CD4-positive, alpha-beta T cell treated with Interleukin-4 for 4 hours (primary cell): ENCODE results near the gene GRM5.

Experiments
- DNase-seq: peaks from one replicate; pipeline ENCODE4 v3.0.0-alpha.2; 2020

Gene GRM5

DNA sequence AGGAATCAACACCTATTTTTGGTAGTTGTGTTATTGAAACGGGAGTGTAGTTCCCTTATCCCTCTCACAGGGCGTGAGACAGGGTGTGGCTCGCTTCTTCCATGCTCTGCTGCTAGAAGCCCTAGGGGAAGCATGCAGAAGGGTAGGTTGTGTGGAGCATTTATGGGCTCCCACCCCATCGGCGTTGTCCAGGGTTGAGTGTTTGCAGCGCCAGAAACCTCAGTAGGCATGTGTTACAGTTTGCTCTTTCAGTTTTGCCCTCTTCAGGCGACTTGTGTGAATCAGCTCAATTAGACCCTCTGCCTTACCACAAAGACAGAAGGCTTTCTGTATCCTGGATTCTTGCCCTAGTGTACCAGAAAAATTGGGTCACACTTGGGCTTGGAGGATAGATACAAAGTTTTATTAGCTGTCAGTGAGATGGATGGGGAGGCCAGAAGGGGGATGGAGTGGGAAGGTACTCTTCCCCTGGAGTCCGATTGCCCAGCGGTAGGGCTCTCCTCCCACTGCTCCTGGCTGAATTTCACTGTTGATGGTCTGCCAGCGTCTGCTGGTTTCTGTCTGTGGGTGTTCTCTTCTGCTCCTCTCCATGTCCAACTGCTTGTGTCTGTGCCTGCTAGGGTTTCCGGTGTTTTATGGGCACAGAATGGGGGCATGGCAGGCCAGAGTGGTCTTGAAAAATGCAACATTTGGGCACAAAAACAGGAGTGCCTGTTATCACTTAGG, 369.9 kb downstream of the GRM5 start:
- no peak for DNase-seq

DNA sequence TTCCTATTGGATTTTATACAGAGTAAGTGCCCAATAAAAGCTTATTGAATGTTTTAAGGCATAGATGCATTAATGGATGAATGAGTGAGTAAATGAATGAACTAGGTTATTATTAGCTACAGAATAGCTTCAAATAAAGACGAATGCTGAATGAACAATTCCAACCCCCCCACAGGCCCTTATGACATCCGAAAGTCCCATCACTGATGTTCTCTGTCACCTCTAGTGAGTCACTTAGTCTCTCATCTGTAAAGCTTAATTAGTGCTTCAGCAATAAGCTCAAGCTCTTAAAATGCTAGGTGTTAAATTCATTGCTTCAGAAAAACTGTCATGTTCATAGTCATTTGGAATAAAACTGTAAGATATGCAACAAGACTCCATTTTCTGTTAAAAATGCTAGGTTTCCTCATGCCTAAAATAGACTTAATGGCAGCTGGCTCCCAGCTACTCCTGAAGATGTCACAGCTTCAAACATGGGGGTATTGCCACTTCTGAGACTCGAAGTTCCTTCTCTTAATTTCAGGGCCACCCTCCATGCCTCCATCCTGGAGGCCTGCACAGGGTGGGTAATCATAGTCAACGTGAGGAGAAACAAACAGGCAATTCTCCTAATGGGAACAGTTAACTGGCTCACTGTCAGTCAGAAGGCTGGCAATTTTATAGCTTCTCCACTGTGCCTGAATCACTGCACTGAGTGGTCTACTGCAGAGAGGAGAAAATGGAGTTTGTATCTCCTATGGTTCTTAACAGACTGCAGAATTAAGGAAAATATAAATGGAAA, 373.3 kb downstream of the GRM5 start:
- no peak for DNase-seq

DNA sequence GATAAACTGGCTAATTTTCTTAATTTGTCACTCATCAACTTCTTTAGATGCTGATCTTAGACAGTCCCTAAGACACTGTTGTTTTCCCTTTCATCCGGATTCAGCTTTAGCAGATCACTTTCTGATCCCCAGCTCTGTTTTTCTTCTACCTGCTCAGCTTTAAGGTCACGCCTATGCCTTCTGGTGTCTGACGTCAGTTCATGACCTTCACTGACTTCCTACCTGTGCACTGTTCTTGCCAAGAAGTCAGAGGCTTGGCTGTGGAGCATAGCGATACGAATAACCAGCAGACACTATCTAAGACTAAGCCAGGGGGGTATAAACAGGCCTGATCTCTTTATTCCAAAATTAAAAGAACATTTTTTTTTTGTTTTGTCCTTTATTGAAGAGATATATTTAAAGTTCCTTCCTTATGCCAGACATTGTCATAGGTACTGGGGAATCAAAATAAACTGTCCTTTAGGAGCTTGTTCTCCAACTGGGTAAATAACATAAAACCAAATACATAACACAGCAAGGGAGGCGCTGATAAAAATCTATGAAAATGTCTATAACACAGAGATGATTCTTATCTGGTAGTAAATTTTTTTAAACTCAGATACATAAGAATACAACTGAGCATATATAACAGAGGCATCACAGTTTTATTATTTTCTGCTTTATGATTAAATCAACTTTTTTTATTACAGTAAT, 376.1 kb downstream of the GRM5 start:
- DNase-seq, result no peak

DNA sequence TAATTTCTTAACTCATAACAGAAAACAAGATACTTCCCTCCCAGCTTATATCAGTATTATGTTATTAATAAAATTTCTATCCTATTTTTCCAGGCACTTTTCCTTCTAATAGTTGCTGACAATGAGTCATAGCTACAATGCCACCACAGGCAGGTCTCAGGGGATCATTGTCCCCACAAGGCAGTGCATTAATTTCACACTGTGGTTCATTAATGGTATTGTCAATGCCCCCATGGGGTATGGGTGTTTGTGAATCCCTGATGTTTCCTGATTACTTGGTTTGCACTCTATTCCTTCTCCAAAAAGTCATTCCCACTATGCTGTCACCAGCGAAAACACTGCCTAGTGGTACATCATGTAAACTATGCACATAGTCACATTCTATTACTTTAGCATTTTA, 382.8 kb downstream of the GRM5 start:
- no peak for DNase-seq

DNA sequence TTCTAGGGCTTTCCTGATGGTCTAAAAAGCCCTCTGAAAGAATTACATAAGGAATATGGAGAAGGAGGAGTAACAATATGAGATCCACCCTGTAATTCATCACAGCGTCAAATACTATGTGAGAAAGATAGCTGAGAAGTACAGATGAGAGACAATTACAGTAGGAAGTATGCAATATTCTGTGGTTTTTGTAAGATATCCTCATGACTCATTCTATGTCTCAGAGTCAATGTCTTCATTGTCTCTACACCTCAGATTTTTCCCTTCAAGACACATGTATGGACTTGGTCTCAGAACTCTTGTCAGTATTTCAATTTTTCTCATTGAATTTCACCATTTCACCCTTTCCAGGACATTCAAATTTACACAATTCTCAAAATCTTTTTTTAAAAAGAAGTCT, 385.0 kb downstream of the GRM5 start:
- no peak for DNase-seq

DNA sequence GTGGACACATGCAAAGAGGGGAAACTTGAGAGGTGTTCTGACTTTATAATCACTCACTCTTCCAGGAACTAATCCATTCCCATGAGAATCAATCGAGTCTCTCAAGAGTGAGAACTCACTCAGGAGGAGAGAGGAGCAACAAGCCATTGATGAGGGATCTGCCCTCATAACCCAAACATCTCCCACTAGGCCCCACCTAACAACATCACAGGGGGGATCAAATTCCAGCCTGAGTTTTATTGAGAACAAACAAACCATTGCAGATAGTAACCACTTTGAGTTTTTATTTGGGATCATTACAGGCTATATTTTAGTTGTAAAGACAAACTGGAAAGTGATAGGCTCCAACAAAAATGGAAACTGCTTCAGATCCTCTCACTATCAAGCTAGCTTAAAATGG, 399.4 kb downstream of the GRM5 start:
- DNase-seq, result no peak

DNA sequence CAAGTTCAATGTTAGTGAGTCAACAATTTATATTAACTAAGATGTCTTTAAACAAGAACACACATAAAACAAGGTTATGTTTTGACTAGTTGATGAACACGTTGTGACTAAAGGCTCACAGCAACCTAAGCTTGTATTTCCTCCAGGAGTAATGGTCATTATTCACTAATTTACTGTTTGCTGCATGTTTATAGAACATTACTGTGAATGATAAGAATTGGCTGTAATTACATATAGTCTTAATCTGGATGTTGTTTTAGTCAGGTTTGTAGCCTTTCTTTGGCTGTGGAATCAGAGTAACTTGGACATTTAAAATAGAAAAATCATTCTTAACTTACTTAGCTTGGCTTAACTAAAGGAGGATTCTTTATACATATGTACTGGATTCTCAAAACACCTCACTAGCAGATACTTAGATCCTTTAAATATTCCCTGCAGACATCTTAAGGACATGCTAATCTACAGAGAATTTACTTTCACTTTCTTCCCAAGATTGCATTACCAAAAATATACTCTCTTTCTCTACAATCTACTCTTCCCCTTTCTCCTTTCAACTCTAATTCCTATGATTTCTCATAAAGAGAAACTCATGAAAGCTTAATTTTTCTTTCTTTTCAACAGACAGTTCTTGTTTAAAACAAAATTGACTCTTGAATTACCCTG, 408.6 kb downstream of the GRM5 start:
- no peak for DNase-seq

DNA sequence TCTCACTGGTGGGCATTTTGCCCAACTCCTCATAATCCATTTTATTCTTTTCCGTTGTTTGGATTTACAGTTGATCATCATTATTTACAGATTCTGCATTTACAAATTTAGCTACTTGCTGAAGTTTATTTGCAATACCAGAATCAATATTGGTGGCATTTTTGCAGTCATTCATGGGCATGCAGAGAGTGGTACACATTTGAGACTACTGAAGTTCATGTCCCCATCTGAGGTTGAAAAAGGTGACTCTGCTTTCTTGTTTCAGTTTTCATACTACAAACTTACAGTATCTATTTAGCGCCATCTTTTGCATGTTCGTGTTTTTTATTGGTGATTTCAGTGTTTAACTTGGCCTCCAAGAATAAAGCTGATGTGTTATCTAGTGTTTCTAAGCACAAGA, 409.5 kb downstream of the GRM5 start:
- DNase-seq, result no peak

DNA sequence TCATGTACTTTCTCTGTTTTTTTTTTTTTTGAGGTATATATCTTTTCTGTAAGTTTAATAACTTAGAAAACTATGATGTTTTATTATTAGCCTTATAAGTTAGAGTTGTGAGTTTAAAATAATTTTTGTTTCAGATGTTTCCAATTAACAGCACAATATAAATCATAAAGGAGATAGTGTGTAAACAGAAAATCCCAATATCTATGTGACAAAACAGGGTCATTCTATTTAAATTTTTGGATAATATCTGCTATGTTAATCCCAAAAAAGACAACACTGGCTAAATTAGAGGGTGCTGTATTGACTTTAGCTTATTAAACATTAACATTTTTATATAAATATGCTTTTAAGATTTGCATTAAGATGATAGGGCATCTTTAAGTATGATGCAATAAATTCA, 410.1 kb downstream of the GRM5 start:
- DNase-seq, result no peak

DNA sequence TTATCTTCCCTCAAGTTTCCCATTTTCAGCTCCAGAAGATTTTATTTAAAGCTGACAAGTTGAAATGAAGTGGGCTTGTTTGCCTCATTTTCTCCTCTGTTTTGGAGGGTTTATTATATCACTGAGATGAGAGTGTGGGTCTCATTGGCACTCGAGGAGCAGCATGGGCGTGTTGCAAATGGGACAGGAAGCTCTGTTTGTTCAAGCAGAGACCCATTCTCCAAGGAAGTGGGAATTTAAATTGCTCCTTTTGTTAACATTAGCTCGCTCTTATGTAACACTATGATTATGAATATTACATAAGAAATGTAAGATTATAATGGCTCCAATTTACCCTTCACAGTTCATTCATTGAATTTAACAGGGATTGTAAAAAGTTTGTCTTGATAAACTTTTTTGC, 410.6 kb downstream of the GRM5 start:
- DNase-seq, result no peak

DNA sequence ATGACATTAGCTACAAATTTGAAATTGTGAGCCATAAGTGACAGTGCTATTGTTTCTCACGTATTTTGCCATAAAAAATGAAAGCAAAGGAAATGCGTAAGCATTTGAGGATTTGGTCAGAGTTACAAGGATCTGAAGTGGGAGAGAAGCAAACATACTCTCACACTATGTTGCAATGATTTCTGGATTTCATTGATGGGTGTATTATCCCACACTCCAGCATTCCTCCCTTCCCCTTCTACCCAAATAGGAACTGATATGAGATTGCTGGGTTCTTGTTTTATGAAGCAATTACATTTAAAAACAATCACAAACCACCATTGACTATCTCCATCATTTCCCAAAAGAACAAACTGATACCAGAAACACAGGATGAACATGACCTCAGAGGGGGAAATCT, 414.2 kb downstream of the GRM5 start:
- no peak for DNase-seq

DNA sequence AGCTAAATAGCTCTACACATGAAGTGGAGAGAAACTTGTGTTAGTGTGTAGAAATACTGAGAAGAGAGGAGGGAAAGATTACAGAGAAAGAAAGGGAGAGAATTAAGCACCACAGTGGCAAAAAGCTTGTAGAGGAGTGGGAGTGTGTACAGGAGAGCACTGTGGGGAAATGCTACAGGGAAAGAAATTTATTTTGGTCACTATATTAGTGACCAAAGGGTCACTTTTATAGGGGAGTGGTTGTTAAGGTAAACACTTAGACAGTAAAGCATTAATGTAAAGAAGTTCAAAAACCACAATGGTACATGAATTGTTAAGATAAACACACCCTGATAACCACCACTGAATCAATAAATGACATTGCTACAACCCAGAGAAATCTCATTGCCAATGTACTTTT, 421.1 kb downstream of the GRM5 start:
- no peak for DNase-seq

DNA sequence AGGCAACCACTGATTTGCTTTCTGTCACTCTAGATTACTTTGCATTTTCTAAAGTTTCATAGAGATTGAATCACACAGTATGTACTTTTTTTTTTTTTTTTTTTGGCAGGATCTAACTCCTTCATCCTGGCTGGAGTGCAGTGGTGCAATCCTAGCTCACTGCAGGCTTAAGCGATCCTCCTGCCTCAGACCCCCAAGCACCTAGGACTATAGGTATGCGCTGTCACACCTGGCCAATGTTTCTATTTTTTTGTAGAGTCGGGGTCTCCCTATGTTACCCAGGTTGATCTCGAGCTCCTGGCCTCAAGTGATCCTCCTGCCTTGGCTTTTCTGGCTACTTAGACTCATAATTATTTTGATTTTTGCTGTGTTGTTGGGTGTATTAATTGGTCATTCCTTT, 433.6 kb downstream of the GRM5 start:
- DNase-seq, result no peak

DNA sequence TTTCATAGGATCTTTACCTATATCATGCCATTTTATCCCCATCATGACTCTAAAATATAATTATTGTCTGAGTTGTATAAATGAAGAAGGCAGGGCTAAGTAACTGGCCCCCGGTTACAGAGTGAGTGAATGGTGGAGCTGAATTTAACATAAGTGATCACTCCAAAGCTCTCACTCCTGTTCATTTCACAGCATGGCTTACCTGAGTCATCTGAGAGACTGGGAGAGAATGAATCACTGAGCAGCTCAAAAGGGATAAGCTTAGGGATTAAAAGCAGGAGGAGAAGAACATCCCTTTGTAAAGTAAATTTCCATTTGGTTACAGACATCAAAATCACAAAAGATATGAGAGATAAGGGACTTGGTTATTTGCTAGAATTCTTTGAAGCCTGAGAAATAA, 434.3 kb downstream of the GRM5 start:
- DNase-seq, result no peak

DNA sequence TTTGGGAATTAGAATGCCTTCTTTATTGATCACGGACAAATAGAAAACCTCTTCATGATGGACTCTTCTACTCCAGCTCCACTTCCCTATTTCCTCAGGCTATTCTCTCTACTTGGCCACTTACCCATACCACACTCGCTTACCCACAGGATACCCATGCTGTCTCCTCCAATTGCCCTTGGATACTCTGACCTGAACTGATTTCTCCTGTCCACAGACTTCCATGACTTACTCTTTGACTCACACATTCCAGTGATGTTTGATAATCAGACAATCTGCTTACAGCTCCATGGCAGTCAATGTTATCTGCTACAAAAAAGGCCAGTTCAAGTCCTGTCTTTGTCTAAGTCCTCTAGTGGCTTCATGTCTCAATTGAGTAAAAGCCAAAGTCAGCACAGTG, 436.3 kb downstream of the GRM5 start:
- DNase-seq, result no peak

DNA sequence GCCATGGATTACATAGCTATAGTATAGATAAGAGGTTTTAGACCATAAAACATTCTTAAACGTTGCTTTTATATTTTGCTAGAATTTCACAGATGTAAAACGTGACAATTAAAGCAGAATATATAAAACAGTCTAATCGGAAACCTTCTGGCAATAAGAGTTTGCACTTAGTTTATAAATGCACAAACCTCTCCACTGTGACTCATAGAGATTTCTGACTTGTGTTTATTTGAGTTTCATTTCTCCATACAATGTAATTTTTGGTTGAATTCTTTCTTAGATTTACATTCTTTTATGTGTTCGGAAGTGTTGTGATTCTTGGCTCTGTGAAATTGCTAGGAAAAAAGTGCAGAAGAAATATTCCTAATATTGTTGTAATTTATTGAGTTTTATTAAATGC, 439.6 kb downstream of the GRM5 start:
- no peak for DNase-seq

DNA sequence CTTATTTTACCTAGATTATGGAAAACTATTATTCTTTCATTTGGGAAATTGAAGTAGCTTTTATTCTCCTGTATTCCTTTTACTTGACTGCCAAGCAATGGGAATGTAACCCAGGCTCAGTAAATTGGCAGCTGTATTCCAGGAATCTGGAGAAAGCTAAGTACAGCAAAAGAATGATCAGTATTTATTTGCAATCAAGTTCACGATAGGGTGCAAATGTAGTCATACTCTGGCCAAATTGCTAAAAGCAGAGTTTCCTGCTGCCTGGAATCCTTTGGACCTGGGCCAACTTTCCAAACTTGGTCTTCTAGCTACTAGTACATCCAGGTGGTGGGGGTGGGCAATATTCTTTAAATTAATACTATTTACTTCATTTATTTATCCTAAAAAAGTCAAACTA, 442.3 kb downstream of the GRM5 start:
- no peak for DNase-seq

DNA sequence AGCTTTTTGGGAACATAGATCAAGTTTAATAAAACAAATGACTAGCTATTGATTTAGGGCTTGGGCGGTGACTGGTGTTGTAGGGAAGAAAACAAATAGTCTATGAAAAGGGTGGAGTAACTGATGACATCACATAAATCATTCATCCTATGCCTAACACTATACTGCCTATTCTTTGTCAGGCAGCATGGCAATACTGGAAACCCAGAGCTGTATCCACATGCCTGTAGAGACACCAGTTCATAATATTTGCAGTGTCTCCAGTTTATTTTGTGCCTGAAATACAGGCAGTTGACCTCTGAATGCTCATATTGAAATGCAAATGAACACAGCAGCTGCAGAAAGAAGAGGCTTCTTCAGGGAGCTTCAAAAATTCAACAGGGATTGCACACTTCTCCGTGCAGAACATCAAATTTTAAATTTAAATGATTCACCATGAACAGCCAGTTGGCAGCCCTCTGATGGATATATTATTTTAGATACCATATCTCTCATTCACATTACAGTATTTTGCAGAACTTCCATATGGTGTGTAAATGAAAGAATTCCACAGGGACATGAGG, 445.1 kb downstream of the GRM5 start:
- no peak for DNase-seq

DNA sequence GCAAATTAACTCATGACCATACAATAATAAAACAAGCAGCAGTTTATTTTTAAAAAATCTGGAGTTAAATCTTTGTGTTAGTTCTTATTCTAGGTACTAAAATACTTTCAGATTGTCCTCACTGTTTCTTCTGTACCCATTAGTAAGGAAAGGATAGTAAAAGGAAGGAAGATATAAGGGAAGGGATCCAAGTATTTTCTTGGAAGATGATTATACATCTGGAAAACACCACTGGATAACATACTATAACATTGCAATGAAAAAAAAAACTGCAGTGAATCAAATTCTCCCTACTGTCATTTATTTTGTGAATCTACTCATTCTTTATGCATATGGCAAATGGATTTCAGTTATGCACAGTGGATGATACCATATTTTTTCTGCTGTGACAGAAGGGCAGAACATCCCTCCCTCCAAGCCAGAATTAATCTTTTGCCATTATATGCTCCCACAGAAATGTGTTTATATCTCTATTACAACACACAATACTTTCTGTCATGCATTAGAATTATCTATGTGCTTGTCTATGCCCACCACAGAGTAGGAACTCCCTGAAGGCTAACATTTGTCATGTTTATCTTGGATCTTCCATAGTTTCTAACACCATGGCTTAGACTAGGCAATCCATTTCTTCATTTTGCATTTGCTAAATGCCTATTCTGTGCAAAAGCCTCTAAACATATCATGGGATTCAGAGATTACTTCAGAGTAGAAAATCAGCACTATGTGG, 446.0 kb downstream of the GRM5 start:
- DNase-seq, result no peak

DNA sequence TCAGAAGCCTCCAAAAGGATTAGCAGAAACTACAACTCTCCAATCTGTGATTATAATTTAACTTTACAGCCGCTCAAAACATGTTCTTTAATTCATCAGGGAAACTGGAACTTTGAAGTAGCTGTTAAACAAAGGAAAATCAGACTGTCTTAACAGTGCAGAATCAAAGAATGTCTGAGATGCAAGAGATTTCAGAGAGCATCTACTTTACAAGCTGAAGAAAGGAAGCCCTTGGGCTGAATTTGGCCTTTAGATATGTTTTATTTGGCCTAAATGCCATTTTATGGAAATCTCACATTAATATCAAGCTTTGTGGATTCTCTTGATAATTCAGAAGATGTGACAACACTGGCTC, 446.7 kb downstream of the GRM5 start:
- no peak for DNase-seq

DNA sequence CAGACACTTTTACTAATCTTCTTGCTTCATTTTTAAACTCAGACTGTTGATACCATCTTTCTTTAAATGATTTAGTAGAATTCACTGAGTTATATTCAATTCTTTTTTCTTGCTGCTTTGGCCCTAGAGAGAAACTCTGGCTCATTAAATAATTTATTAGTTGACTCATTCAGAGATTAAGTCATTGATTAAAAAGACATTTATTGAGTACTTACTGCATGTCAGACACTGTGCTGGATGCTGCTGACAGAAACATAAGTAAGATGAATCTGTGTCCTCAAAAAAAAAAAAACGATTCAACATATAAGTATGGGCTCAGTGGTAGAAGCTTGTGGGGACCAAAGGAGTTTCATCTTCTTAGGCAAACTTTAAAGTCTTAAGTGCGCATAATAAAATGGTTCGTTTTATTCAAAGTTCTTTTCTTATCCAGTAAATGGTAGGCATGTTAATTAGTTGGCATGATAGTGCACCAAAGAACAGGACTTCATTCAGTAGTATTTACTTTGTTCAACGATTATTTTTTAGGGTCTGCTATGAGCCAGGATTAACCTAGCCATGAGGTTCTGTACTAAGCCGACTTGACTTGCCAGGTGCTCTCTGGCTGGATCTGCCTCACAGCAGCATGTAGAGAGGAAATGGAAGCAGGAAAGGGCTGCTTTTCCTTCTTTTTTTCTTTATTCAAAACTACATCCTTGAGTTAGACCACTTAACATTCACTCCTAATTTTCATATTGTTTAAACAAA, 447.3 kb downstream of the GRM5 start:
- no peak for DNase-seq

DNA sequence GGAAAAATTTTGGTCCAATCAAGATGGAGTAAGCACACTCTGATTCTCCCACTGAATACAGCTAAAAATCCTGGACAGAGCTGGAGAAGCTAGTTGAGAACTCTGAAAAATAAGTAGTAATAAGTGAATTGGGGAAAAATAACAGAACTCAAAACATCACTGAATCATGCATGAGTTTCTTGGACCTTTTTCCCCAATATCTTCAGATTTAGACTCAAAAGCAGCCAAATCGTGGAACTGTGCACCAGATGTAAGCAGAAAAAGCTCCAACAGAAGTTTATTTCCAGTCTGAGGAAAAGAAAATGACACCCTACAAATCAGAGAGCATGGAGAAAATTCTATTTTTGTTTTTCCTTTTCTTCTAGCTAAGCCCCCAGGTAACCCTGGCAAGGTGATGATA, 448.6 kb downstream of the GRM5 start:
- no peak for DNase-seq
